Right lobe of liver (tissue), 6 donors: ENCODE results near the gene RBM19. TPM values are rescaled to one million over a fixed set of nuclear protein-coding genes. Genes with fewer than 3 reads are reported as not detected.

Experiments
- ATAC-seq, 4 donors: fragments of 200-7000 bp; cut with Tn5 transposase; one replicate each; pipeline ENCODE4 v1.9.1; 2020; ENCODE audit warnings: mild to moderate bottlenecking in 4 of 4, moderate library complexity in 4 of 4
- DNase-seq, 3 donors: peaks; one replicate each; pipeline ENCODE4 v3.0.0-alpha.2; 2020
- H3K27ac ChIP-seq, 3 donors: fragments of 200-600 bp; one replicate each; pipeline ENCODE4 v1.8.0; 2022
- H3K27me3 ChIP-seq, 2 donors: fragments of 200-600 bp; one replicate each; pipeline ENCODE4 v1.8.0; 2022
- H3K36me3 ChIP-seq, 4 donors: fragments of 200-600 bp; sonication (generic) in 1 of 4; one replicate each; pipeline versions ENCODE4 v1.5.1 to v1.8.0; 2017 to 2022; ENCODE audit warnings: control low read depth in 1 of 4
- H3K4me1 ChIP-seq, 4 donors: fragments of 200-600 bp; sonication (generic) in 1 of 4; one replicate each; pipeline versions ENCODE4 v1.5.1 to v1.8.0; 2017 to 2022; ENCODE audit warnings: control low read depth in 1 of 4
- H3K4me3 ChIP-seq, 3 donors: fragments of 200-600 bp; one replicate each; pipeline ENCODE4 v1.8.0; 2022
- H3K9me3 ChIP-seq, 4 donors: fragments of 200-600 bp; sonication (generic) in 1 of 4; one replicate each; pipeline versions ENCODE4 v1.5.1 to v1.8.0; 2017 to 2022; ENCODE audit warnings: control low read depth in 1 of 4
- CTCF ChIP-seq, 4 donors: fragments of 200-600 bp in 3 of 4; fragments of 450-650 bp in 1 of 4; IDR thresholded peaks; one replicate each; pipeline versions ENCODE4 v1.5.1 to v1.8.0; 2016 to 2022; ENCODE audit warnings: antibody characterized with exemption in 4 of 4, mild to moderate bottlenecking in 2 of 4
- POLR2A ChIP-seq: fragments of 450-650 bp; IDR thresholded peaks from one replicate; pipeline ENCODE4 v1.6.1; 2017; ENCODE audit warnings: antibody characterized with exemption, mild to moderate bottlenecking
- WGBS: methylation state at CpG from one replicate; pipeline ENCODE4 v1.1.6; 2018; ENCODE audit warnings: low coverage, low lambda C conversion rate; ENCODE audit not compliant: insufficient coverage; ENCODE audit errors: missing lambda C conversion rate; 5-methylcytosine and 5-hydroxymethylcytosine counted together
- intact Hi-C, 2 donors: fragments of 100-400 bp; cut with DNase I; formaldehyde crosslinking; loops; one replicate each; pipeline versions ENCODE4 v1.11.2 to v1.14.1; 2022
- total RNA-seq, 6 experiments: library from RNA; depleted of rRNA in 2 of 6; stranded (reverse); fragments of >200 nt in 2 of 6; fragmentation: NEBNext Ultra II Directional in 3 of 6; extraction: Animal tissue kit (Norgen Biotek cat#: 25700) in 3 of 6; gene quantifications; one replicate each; pipeline versions ENCODE4 v1.1.0 to v1.2.4, GENCODE V29; 2016 to 2023
- donor health status: DM: no; HTN: yes; CAD: no.
- donor health status: DM: no; HTN: no; CAD: no.
- donor health status: DM: no; HTN: no; CAD: no.
- donor health status: DM: no; HTN: yes; CAD: no.
- donor health status: DM: no; HTN: yes; CAD: no.

RBM19 gene
- total RNA-seq, 6 experiments from 2014 or later, result 11.3 to 17.2 (median 14.2) TPM

GRCh38 chr12:113970211-113970610 is 4.1 kb upstream of the RBM19 start:
- ATAC-seq (no peak), DNase-seq (no peak)
- H3K9me3 ChIP-seq, result no peaks in the 10 kb centered on the region
- no peak overlapping the region for H3K4me3 ChIP-seq
- TF ChIP-seq POLR2A (no peak), CTCF (IDR thresholded peaks at IDR 0.05) (no peak)
- intact Hi-C loops, result no loop called here
- no peaks in the 10 kb centered on the region for H3K27me3 ChIP-seq
- H3K36me3 ChIP-seq, result no peaks in the 10 kb centered on the region
- 72% methylated on average over 4 of the region's 5 CpGs for WGBS
- H3K4me1 ChIP-seq, result peaks cover 0 to 8% (median 0%) of the 10 kb centered on the region in 4 donors
- H3K27ac ChIP-seq, result no peak overlapping the region

- DNase-seq (no peak), ATAC-seq (no peak)
- Histone ChIP-seq H3K27me3 (no peaks in the 10 kb centered on the region), H3K4me3 (no peak overlapping the region), H3K27ac (no peak overlapping the region), H3K9me3 (no peaks in the 10 kb centered on the region), H3K36me3 (peaks cover 0 to 4% (median 0%) of the 10 kb centered on the region in 4 donors), H3K4me1 (peaks cover 0 to 11% (median 0%) of the 10 kb centered on the region in 4 donors)
- 67% methylated on average over 4 of the region's 4 CpGs for WGBS
- intact Hi-C loops, result no loop called here
- TF ChIP-seq POLR2A (no peak), CTCF (IDR thresholded peaks at IDR 0.05) (no peak)
Observed at GRCh38 chr12:113967368-113967767, 1.2 kb upstream of the RBM19 start.

- peaks cover 0 to 38% (median 15%) of the 10 kb centered on the region in 4 donors for H3K36me3 ChIP-seq
- H3K27ac ChIP-seq, result no peak overlapping the region
- intact Hi-C loops, result no loop called here
Observed at GRCh38 chr12:113962733-113963132, 3.4 kb downstream of the RBM19 start.

GRCh38 chr12:113961921-113962710 is 4.0 kb downstream of the RBM19 start:
- no peak for DNase-seq
- intact Hi-C loops, result no loop called here
- Histone ChIP-seq H3K4me1 (peaks cover 0 to 11% (median 0%) of the 10 kb centered on the region in 4 donors), H3K4me3 (no peak overlapping the region), H3K9me3 (no peaks in the 10 kb centered on the region), H3K27me3 (no peaks in the 10 kb centered on the region), H3K27ac (no peak overlapping the region), H3K36me3 (peaks cover 0 to 38% (median 15%) of the 10 kb centered on the region in 4 donors)
- no peak for TF ChIP-seq POLR2A
- TF ChIP-seq CTCF (IDR thresholded peaks at IDR 0.05), result no peak
- WGBS, result 77% methylated on average over 15 of the region's 16 CpGs
- ATAC-seq, result no peak

More at GRCh38 chr12:113962733-113963132, 3.4 kb downstream of the RBM19 start:
- DNase-seq (no peak), ATAC-seq (no peak)
- no peak for TF ChIP-seq CTCF (IDR thresholded peaks at IDR 0.05)
- TF ChIP-seq POLR2A, result no peak
- no peaks in the 10 kb centered on the region for H3K9me3 ChIP-seq
- 100% methylated on average over 1 of the region's 1 CpG for WGBS
- H3K27me3 ChIP-seq, result no peaks in the 10 kb centered on the region
- no peak overlapping the region for H3K4me3 ChIP-seq
- peaks cover 0 to 11% (median 0%) of the 10 kb centered on the region in 4 donors for H3K4me1 ChIP-seq
